NT2/D1 (cell line): Measurements from ENCODE around the gene B4GALT5.

Source experiments
- DNase-seq: peaks from one replicate; pipeline ENCODE4 v3.0.0-alpha.2; 2011; ENCODE audit warnings: low read depth, low spot score
- H3K27me3 ChIP-seq: 2 replicates; pipeline ENCODE4 v1.6.0; 2011; ENCODE audit warnings: mild to moderate bottlenecking; ENCODE audit not compliant: insufficient read length, insufficient read depth
- H3K36me3 ChIP-seq: 2 replicates; pipeline ENCODE4 v1.6.1; 2011; ENCODE audit warnings: mild to moderate bottlenecking, low read length, mixed read lengths; ENCODE audit not compliant: insufficient read depth, insufficient read length
- H3K4me1 ChIP-seq: 2 replicates; pipeline ENCODE4 v1.5.1; 2011; ENCODE audit not compliant: insufficient read depth, insufficient read length
- H3K4me3 ChIP-seq: 2 replicates; pipeline ENCODE4 v1.5.1; 2011; ENCODE audit warnings: low read depth; ENCODE audit not compliant: insufficient read length
- H3K9ac ChIP-seq: 2 replicates; pipeline ENCODE4 v1.6.0; 2011; ENCODE audit warnings: low read depth; ENCODE audit not compliant: insufficient read length
- H3K9me3 ChIP-seq: 2 replicates; pipeline ENCODE4 v1.5.1; 2011; ENCODE audit warnings: mild to moderate bottlenecking, low read length; ENCODE audit not compliant: insufficient read depth
- SUZ12 ChIP-seq: IDR thresholded peaks from 2 replicates; pipeline ENCODE4 v1.6.1; 2011; ENCODE audit not compliant: insufficient read length, insufficient read depth; ENCODE audit errors: extremely low read depth
- YY1 ChIP-seq: IDR thresholded peaks from 2 replicates; pipeline ENCODE4 v1.6.1; 2011; ENCODE audit not compliant: insufficient read length, insufficient read depth
- ZNF274 ChIP-seq: IDR thresholded peaks from 2 replicates; pipeline ENCODE4 v1.6.1; 2011; ENCODE audit warnings: mild to moderate bottlenecking, low read depth, low read length

B4GALT5 gene

DNA sequence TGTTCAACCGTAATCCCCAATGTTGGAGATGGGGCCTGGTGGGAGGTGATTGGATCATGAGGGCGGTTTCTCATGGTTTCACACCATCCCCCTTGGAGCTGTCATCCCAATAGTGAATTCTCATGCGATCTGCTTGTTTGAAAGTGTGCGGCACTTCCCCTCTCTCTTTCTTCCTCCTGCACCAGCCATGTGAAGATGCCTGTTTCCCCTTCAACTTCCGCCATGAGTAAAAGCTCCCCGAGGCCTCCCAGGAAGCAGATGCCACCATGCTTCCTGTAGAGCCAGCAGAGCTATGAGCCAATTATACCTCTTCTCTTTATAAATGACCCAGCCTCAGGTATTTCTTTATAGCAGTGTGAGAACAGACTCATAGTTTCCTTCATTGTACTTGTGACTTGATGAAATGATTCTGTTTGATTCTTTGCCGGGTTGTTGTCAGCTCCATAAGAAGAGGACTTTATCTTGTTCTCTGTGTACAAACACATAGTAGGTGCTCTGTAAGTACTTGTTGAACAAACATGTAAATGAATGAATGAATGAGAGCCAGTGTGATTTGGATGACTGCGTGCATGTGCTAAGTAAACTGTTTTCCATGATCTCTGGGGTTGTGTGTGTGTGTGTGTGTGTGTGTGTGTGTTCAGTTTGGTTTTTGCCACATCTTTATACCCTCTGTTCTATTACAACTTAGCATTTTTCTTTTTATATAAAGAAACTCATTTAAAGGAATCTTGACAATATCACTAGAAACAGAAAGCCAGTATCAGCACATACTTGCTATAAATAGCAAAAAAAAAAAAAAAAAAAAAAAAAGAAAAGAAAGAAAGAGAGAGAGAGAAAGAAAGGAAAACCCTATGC lies 123.3 kb downstream of the B4GALT5 start:
- H3K9me3 ChIP-seq: no peaks in the 10 kb centered on the region
- no peak overlapping the region for H3K4me3 ChIP-seq
- no peaks in the 10 kb centered on the region for H3K36me3 ChIP-seq
- no peak for DNase-seq
- TF ChIP-seq YY1 (no peak), ZNF274 (no peak), SUZ12 (no peak)
- H3K9ac ChIP-seq: no peak overlapping the region
- peaks cover 13% of the 10 kb centered on the region for H3K4me1 ChIP-seq
- no peaks in the 10 kb centered on the region for H3K27me3 ChIP-seq

DNA sequence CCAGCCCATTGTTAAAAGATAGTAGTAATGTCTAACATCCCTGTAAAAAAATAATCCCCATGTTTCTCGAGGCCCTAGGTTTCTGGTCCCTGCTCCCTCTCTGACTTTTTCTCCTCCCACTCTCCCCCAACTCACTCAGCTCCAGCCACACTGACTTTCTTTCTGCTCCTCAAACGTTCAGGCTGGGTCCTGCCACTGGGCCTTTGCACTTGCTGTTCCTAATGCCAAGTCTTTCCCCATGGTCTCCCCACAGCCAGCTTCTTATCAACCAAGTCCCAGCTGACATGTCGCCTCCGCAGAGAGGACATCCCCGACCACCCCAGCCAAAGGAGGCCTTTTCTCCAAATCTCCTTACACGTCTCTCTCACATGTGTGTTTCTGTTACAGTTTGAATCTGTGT lies 123.9 kb downstream of the B4GALT5 start:
- Histone ChIP-seq H3K36me3 (no peaks in the 10 kb centered on the region), H3K9me3 (no peaks in the 10 kb centered on the region), H3K4me1 (peaks cover 11% of the 10 kb centered on the region), H3K27me3 (no peaks in the 10 kb centered on the region), H3K9ac (no peak overlapping the region), H3K4me3 (no peak overlapping the region)
- no peak for DNase-seq
- no peak for TF ChIP-seq ZNF274
- no peak for TF ChIP-seq SUZ12
- no peak for TF ChIP-seq YY1

DNA sequence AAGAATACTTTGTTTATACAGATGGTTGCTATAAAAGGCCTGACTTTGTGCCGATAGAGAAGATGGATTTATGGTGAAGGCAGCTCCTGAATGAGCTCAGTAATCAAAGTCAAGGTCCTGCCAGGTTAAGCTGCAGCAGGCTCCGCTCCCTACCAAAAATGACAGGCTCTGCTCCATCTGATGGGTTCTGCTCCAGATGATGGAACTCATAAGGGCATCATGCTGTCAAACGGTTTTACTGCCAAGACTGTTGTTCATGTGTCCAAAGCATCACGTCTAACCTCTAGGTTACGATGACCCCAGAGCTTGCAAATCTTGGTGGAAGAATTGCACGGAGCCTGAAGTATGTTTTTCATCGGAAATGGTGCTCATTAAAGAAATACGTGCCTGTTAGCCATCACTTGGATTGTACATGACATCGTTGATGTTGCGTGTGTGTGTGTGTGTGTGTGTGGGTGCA lies 126.5 kb downstream of the B4GALT5 start:
- no peak overlapping the region for H3K9ac ChIP-seq
- peaks cover 7% of the 10 kb centered on the region for H3K9me3 ChIP-seq
- no peaks in the 10 kb centered on the region for H3K36me3 ChIP-seq
- TF ChIP-seq ZNF274 (no peak), YY1 (no peak), SUZ12 (no peak)
- no peaks in the 10 kb centered on the region for H3K27me3 ChIP-seq
- H3K4me1 ChIP-seq: peaks cover 7% of the 10 kb centered on the region
- no peak for DNase-seq
- no peak overlapping the region for H3K4me3 ChIP-seq

DNA sequence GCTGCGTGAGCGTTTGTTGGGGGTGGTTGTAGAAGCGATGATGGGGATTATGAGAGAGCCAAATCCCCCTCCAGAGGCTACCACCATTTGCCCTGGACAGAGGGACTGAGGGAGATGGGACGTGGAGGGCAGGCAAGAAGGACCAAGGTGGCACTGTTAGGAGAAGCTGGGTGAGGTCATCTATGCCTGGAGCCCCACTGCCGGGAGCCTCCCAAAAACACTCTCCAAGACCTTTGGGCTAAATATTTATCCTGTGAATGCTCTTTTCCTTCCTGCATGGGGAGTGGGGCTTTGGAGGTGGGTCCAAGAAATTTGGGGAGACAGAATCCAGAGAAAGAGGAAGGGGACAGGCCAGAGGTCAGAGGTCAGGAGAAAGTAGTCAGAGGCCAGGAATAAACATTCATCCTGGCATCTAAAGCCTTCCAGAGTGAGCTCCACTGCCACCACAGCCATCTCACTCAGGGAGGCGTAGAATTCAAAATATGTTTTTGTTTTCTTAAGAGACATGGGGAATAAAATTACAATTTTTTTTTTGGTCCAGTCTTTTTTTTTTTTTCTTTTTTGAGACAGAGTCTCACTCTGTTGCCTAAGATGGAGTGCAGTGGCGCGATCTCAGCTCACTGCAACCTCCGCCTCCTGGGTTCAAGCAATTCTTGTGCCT lies 128.0 kb downstream of the B4GALT5 start:
- no peak for TF ChIP-seq YY1
- no peak for TF ChIP-seq SUZ12
- no peak for TF ChIP-seq ZNF274
- H3K4me3 ChIP-seq: no peak overlapping the region
- H3K9me3 ChIP-seq: peaks cover 7% of the 10 kb centered on the region
- H3K9ac ChIP-seq: no peak overlapping the region
- peaks cover 7% of the 10 kb centered on the region for H3K4me1 ChIP-seq
- DNase-seq: no peak
- no peaks in the 10 kb centered on the region for H3K36me3 ChIP-seq
- no peaks in the 10 kb centered on the region for H3K27me3 ChIP-seq

DNA sequence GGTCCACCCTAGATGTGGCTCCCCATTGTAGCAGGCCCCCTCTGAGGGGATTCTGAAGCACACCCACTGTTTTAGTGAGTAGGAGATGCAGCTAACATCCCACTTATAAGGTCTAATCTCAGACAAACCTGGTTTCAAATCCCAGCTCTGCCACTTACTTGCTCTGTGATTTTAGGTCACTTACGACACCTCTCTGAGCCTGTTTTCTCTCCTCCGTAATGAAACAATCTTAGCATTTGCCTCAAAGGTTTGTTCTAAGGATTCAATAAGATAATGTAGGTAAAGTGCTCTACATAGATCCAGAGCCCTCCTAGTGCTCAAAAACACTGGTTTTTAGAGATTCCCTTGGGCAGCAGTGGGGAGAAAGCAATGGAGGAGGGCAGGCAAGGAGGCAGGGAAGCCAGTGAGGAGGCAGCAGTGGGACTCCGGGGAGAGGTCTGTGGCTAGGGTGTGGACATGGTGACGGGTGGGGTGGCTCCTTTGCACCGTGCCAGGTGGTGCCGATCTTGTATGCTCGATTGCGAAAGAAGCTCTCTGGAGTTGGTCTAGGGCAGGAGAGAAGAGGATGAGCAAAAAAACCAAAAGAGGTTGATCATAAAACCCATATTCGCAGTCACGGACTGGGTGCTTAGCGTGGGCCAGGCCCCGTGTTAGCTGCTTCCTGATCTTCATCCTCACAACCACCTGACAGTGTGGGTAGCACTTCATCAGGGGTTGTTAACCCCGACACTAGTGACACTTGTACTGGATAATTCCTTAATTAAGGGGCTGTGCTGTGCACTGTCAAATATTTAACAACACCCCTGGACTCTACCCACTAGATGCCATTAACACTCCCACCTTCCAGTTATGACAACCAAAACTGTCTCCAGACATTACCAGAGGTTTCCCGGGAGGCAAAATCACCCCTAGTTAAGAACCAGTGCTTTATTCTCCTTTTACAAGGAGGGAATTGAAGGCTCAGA lies 129.0 kb downstream of the B4GALT5 start:
- Histone ChIP-seq H3K9ac (no peak overlapping the region), H3K36me3 (no peaks in the 10 kb centered on the region), H3K4me3 (no peak overlapping the region), H3K4me1 (peaks cover 13% of the 10 kb centered on the region), H3K27me3 (no peaks in the 10 kb centered on the region), H3K9me3 (peaks cover 7% of the 10 kb centered on the region)
- no peak for DNase-seq
- TF ChIP-seq SUZ12 (no peak), YY1 (no peak)

DNA sequence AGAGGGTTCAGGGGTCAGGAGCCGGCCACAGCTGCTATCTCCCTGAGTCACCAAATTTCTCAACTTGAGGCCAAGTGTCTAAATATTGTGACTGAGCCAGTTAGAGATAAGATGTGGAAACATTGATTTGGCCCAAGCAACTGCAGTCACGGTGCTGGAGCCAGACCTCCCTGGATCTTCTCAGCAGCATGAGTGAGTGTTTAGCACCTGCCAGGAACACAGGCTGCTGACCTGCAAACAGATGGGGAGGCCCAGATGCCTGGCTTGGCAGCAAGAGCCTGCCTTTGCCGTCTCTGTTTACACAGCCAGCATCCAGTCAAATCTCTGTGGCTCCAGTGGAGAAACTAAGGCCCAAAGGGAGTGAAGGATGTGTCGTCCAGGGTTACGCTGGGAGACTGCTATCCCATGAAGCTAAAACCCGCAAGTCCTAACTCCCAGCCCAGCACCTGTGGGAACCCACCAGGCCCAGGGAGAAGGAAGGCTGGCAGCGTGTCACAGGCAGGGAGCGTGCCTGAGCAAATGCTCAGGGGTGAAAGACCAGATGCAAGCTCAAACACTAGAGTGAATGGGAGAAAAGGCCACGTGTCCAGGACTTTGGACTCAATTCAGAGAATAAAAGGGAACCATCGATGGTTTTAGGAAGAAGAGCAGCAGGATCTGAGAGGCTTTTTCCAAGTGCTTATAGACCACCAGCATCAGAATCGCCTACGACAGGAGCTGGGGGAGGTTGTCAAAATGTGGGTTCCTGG lies 129.8 kb downstream of the B4GALT5 start:
- no peaks in the 10 kb centered on the region for H3K27me3 ChIP-seq
- H3K4me3 ChIP-seq: no peak overlapping the region
- DNase-seq: no peak
- H3K9ac ChIP-seq: no peak overlapping the region
- H3K4me1 ChIP-seq: peaks cover 14% of the 10 kb centered on the region
- no peaks in the 10 kb centered on the region for H3K36me3 ChIP-seq
- TF ChIP-seq YY1 (no peak), SUZ12 (no peak), ZNF274 (no peak)
- H3K9me3 ChIP-seq: peaks cover 7% of the 10 kb centered on the region
